GM19099 (cell line): ENCODE data around the gene SCUBE1.

Experiments
- POLR2A ChIP-seq: IDR thresholded peaks from 3 replicates; pipeline ENCODE4 v1.6.1; 2011; ENCODE audit warnings: low read depth; ENCODE audit not compliant: insufficient read length; ENCODE audit errors: extremely low read depth

SCUBE1 gene

GRCh38 chr22:43338766-43339345 is 4.3 kb downstream of the SCUBE1 start:
- no peak for TF ChIP-seq POLR2A

- TF ChIP-seq POLR2A, result no peak
Measured at GRCh38 chr22:43337946-43338345, 5.2 kb downstream of the SCUBE1 start.

DNA sequence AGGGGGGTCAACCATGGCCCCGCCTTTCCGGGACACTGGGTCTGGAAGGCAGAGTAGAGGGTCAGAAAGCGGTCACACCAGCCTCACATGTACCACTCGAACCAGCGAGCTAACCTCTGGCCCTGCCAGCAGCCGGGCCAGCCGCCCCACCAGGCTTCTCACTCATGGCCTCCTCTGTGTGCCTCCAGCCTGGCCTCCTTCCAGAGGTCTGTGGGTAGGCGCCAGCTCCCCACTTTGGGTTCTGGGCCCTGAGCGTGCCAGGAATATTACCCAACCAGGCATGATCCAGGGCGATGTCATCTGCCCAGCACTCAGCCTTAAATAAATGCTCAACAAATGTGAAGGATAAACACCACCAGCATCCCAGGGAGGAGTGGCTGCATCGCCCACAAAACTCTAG is 5.8 kb downstream of the SCUBE1 start:
- no peak for TF ChIP-seq POLR2A

DNA sequence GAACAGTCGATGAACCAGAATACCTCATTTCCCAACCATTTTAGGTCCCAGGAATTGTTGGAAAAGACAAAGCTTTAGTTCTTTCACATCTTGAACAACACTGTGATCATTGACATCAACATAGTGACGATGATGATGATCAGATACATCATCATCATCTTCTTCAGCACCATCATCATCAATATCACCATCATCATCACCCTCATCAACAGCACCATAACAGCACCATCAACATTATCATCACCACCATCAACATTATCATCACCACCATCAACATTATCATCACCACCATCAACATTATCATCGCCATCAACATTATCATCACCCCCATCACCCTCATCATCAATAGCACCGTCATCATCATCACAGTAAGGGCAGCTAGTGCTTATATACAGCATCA is 8.8 kb downstream of the SCUBE1 start:
- no peak for TF ChIP-seq POLR2A

DNA sequence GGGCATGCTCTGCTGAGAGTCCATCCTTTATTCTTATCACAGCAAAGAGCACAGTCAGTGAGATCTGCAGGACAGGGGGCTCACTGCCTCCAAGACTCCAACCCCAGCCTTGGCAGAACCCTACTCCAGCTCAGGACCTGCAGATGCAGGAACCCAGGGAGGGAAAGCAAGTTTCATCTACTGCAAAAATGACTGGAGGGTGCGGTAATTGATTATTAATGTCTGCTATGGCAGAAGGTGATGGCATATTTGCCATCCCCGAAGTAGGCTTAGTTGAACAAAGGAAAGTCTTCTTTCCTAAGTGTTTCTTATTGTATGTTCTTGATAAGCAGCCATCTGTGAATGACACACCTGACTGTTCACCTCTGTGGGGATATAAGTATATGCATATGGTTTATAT is 9.2 kb downstream of the SCUBE1 start:
- TF ChIP-seq POLR2A, result no peak

DNA sequence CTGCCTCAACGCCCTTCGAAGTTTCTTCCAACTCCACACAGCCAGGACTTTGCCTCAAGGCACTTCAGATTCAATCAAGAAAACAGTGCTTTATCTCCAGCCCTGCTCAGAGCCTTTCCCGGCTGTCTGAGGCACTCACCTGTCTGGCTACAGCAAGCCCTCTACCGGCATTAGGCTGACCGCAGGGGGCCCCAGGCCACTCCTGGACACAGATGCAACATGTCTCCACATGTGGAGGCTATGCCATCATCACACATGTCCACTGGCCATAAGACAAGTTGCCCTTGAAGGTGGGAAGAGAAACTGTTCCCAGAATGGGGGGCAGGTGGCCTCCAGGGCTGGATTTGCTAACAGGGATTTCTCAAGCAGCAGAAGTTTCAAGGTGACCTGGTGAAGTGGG is 10.0 kb downstream of the SCUBE1 start:
- no peak for TF ChIP-seq POLR2A

- no peak for TF ChIP-seq POLR2A
Measured at GRCh38 chr22:43331698-43332097, 11.5 kb downstream of the SCUBE1 start.

DNA sequence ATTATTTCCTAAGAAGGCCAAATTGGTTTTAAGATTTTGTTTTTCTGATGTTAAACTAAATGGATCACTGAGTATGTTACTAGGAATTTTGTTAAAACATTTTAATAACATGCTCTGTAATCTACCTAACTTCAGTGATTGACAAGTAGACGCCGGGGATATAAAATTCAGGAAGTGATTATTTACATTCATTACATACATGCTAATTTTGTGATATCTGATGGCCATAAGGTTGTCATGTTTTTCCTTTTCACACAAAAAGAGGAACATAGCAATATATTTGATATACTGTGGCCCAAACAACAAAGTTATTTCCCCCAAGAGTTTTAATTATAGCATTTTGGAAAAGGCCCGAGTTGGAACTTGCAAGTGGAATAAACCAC is 12.1 kb downstream of the SCUBE1 start:
- TF ChIP-seq POLR2A, result no peak

- TF ChIP-seq POLR2A, result no peak
Measured at GRCh38 chr22:43330178-43331068, 12.7 kb downstream of the SCUBE1 start.

- TF ChIP-seq POLR2A, result no peak
Measured at GRCh38 chr22:43329061-43329460, 14.1 kb downstream of the SCUBE1 start.

DNA sequence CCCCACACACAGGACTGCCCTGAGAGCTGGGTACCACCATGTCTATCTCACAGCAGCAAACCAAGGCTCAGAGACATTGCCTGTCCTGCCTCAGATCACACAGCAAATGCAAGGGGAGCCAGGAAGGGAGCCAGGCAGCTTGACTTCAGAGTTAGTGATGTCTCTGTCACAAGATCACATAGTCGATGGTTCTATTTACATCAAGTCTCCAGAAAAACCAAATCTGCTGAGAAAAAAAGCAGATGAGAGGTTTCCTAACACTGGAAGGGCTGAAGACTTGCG is 16.1 kb downstream of the SCUBE1 start:
- TF ChIP-seq POLR2A, result no peak

- TF ChIP-seq POLR2A, result no peak
Measured at GRCh38 chr22:43326331-43327156, 16.6 kb downstream of the SCUBE1 start.

DNA sequence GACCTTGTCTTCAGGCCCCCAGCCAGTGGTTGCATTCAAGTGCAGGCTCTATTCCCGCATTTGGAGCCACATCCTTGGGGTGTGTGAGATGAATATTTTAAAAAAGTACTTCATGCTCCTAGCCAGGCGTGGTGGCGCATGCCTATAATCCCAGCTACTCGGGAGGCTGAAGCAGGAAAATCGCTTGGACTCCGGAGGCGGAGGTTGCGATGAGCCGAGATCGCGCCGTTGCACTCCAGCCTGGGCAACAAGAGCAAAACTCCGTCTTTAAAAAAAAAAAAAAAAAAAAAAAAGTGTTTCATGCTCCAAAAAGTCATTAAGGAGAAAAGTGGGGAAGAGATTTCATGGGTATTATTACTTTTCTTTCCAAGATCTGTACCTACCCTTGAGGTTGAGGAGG is 18.0 kb downstream of the SCUBE1 start:
- TF ChIP-seq POLR2A, result no peak

DNA sequence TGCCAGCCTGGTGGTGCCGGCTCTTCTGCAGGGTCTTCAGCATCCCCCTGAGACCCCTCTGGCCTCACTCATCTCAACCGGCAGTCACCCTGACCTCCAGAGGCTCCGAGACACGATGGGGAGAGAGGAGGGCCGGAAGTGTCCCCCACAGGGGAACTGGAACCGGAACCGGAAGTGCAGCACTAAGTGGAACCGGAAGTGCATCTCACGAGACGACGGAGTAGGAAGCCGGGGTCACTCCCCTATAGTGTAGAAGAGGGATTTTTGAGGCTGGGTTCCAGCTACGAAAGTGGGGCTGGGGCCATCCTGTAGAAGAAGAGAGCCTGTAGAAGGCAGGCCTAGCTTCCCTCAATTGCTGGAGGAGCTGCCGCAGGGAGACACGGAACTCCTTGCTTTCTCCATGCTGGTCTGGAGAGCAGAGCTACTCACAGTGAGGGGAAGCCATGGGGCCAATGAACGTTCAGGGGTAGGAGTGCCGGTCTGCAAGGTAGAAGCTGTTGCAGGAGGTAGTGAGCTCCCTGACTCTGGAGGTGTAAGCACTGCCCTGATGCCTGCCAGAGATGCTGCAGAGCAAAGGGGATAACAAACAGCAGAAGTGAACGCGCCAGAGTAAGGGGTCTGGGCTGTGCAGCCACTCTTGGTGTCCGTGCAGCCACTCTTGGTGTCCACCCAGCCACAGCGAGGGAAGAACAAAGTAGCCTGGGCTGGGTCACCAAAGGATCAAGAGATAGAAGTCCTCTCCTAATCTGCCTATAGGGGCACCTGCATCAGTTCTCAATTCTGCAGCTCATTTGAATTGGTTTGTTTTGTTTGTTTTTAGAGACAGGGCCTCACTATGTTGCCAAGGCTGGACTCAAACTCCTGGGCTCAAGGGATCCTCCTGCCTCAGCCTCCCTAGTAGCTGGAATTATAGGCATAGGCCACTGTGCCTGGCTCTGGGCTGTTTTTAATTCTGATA is 21.9 kb downstream of the SCUBE1 start:
- TF ChIP-seq POLR2A, result no peak

DNA sequence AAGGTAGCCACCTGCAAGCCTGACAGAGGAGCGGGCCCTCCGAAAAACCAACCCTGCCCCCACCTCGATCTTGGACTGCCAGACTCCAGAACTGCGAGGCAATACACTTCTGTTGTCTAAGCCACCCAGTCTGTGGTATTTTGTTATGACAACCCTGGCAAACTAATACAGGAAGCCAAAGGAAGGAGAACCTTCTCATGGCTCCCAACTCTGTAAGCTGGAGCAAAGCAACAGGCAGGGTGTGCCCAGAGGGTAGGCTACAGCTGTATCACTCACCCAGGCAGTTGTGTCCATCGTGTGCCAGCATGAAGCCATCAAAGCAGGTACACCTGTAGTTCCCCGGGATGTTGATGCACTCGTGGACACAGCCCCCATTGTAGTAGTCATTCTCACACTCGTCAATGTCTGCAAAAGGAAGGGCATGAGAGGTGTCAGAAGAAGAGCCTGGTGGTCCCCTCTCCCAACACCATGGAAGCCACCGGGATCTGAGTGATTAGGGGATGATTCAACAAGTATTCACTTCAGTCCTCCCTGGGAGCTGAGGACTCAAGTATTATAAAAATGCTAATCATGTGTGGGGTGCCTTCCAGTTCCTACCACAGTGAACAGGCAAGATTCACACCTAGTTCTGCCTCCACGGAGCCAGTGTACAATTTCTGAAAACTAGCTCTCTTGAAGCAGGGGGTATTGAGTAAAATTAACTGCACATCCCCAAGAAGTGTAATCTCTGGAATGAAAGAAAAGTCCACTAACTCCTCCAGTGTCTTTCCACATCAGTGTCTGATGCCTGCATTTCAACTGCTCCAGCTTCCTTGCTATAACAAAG is 23.3 kb downstream of the SCUBE1 start:
- no peak for TF ChIP-seq POLR2A

- TF ChIP-seq POLR2A, result no peak
Measured at GRCh38 chr22:43317239-43317638, 25.9 kb downstream of the SCUBE1 start.
